AG09319 (cell line): ENCODE measurements around the gene PTOV1.

Source experiments
- DNase-seq: peaks from one replicate; pipeline ENCODE4 v3.0.0-alpha.2; 2010; ENCODE audit warnings: low read depth; ENCODE audit errors: extremely low read depth
- CTCF ChIP-seq: IDR thresholded peaks from 2 replicates; pipeline ENCODE4 v1.5.1; 2011; ENCODE audit warnings: low read depth, mild to moderate bottlenecking, inconsistent platforms, low read length, moderate library complexity

PTOV1 gene

GRCh38 chr19:49837425-49837824 lies 13.5 kb upstream of the PTOV1 start:
- DNase-seq, result no peak
- no peak for TF ChIP-seq CTCF

DNA sequence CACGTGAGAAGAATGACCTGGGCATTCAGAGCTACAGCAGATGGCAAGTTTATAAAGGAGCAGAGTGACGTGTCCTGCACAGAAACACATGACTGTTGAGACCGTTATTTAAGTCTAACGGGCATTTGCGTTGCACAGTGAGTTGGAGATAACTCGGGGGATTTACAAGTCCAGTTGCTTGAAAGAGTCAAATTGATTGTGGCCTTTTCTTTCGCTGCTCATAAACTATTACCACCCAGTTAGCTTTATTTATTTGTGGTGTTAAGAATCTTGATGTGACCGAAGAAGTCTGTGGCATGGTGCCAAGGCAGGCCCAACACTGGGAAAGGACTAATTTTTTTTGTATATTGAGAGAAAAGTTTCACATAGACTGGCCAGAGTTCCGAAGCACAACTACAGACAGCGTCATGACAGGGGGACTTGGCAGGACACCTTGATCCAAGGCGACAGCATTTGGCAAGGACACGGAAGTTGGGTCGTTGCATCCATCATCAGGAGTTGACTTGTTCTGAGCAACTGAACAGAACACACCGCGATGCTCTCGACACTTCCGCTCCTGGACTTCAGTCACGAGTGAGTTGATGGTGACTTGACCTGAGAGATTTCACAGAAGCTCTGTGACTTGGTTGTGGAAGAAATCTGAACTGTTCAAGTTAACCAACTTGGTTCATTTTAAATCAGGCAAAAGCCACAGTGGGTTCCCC lies 11.9 kb upstream of the PTOV1 start:
- TF ChIP-seq CTCF, result no peak
- no peak for DNase-seq

DNA sequence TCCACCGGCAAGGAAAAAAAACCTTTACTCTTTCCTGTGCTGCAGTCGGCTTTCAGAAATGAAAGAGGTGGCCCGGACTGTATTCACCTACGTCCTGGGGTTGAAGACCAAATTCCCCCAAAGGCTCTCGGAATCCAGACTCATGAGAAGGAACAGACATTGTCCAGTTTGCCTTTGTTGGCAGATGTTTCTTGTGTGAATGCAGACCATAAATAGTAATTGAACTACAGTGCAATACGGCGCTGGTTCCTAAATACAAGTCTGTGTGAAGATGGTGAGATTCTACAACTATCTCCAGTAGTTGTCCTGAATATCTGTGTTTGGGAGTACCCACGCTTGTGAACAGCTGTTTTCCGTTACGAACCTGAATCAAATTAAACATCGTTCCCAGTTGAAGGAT lies 11.2 kb upstream of the PTOV1 start:
- DNase-seq, result no peak
- no peak for TF ChIP-seq CTCF

DNA sequence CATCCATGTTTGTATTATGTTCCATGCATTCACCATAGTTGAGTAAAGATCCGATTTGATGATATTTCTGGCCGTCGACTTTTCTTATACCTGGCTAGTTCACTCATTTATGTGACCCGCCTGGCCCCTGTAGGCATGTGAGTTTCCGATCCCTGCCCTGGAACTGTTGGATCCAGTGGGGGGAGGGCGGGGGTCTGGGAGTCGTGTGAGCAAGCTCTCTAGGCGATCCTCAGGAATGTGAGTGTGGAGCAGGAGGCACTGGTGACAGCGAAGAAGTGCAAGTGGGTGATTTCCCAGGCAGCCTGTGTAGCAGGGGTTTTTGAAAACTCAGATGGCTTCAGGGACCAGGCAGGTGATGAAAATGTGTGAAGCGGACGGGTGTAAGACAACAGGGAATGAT lies 10.6 kb upstream of the PTOV1 start:
- no peak for DNase-seq
- TF ChIP-seq CTCF, result no peak

GRCh38 chr19:49840736-49841249 lies 10.2 kb upstream of the PTOV1 start:
- TF ChIP-seq CTCF, result no peak
- DNase-seq, result no peak

- TF ChIP-seq CTCF, result no peak
- no peak for DNase-seq
Measured at GRCh38 chr19:49843265-49843664, 7.7 kb upstream of the PTOV1 start.

DNA sequence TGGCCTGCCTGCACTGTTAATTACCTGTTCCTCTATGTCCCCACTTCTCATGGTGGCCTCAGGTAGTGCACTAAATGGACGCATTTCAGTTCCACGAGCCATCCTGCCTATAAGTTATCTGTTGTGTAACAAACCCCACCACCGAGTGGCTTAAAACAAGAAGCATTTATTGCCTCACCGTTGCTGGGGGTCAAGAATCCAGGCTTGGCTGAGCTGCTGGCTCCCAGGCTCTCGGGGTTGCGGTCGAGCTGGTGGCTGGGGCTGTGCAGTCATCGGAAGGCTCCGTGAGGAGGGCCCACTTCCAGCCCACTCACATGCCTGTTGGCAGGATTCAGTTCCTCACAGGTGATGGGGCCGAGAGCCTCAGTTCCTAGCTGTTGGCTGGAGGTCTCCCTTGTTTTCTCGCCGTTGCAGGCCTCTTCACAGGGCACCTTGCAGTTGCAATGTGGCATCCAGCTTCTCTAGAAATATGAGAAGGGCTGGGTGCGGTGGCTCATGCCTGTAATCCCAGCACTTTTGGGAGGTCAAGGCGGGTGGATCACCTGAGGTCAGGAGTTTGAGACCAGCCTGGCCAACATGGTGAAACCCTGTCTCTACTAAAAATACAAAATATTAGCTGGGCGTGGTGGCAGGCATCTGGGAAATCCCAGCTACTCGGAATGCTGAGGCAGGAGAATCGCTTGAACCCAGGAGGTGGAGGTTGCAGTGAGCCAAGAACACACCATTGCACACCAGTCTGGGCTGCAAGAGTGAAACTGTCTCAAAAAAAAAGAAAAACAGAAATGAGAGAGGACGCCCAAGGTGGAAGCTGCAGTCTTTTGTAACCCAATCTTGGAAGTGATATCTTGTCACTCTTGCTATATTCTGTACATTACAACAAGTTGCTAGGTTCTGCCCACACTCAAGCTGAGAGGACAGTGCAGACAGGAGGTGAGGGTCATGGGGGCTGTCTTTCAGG lies 6.5 kb upstream of the PTOV1 start:
- DNase-seq, result no peak
- no peak for TF ChIP-seq CTCF
